Uterus (tissue), 2 donors: ENCODE data around the gene TRIM69.

ENCODE experiments used
- POLR2A ChIP-seq, 2 donors: fragments of 450-650 bp; IDR thresholded peaks; one replicate each; pipeline ENCODE4 v1.6.1; 2016; ENCODE audit warnings: antibody characterized with exemption in 2 of 2, mild to moderate bottlenecking in 1 of 2, moderate library complexity in 1 of 2
- TF ChIP-seq, protein P1 (sequence below), 4 experiments: fragments of 200-600 bp in 2 of 4; fragments of 450-650 bp in 2 of 4; sonication (generic) in 2 of 4; IDR thresholded peaks; one replicate each; pipeline ENCODE4 v1.5.1; 2016 to 2019; ENCODE audit warnings: antibody characterized with exemption in 4 of 4, mild to moderate bottlenecking in 2 of 4, moderate library complexity in 1 of 4

DNA sequence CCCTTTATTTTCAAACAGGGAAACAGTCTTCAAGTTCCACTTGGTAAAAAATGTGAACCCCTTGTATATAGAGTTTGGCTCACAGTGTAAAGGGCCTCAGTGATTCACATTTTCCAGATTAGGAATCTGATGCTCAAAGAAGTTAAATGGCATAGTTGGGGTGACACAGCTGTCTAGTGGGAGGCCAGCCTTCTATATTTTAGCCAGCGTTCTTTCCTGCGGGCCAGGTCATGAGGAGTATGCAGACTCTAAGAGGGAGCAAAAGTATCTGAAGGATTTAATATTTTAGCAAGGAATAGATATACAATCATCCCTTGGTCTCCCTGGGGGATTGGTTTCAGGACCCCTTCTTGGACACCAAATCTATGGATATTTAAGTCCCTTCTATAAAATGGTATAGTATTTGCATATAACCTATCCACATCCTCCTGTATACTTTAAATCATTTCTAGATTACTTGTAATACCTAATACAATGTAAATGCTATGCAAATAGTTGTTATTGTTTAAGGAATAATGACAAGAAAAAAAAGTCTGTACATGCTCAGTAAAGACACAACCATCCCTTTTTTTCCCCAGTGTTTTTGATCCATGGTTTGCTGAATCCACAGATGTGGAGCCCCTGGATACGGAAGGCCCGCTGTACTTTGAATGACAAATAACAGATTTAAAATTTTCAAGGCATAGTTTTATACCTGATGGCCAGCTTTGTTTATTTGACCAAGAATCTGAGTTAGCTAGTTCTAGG lies 18.0 kb upstream of the TRIM69 start:
- TF ChIP-seq POLR2A (IDR thresholded peaks at IDR 0.05) = no peak
- TF ChIP-seq, protein P1, sequence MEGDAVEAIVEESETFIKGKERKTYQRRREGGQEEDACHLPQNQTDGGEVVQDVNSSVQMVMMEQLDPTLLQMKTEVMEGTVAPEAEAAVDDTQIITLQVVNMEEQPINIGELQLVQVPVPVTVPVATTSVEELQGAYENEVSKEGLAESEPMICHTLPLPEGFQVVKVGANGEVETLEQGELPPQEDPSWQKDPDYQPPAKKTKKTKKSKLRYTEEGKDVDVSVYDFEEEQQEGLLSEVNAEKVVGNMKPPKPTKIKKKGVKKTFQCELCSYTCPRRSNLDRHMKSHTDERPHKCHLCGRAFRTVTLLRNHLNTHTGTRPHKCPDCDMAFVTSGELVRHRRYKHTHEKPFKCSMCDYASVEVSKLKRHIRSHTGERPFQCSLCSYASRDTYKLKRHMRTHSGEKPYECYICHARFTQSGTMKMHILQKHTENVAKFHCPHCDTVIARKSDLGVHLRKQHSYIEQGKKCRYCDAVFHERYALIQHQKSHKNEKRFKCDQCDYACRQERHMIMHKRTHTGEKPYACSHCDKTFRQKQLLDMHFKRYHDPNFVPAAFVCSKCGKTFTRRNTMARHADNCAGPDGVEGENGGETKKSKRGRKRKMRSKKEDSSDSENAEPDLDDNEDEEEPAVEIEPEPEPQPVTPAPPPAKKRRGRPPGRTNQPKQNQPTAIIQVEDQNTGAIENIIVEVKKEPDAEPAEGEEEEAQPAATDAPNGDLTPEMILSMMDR (IDR thresholded peaks at IDR 0.05) = no peak
